H1 (cell line): ENCODE data around the gene MBTPS1. TPM values are rescaled to one million over a fixed set of nuclear protein-coding genes. Genes with fewer than 3 reads are reported as not detected.

Experiments
- SP4 ChIP-seq: IDR thresholded peaks from 2 replicates; pipeline ENCODE4 v1.6.1; 2012; ENCODE audit warnings: low read length, inconsistent platforms
- polyA plus RNA-seq, 7 experiments: library from polyadenylated mRNA; depleted of rRNA in 3 of 7; stranded (reverse) in 5 of 7; unstranded in 2 of 7; fragments of >200 nt in 5 of 7; fragments of 200-250 nt in 2 of 7; gene quantifications; 1 replicate in 5 of 7; 2 replicates in 1 of 7; 4 replicates in 1 of 7; pipeline versions ENCODE4 v1.2.1 to v1.2.3, GENCODE V29; 2011 to 2013; ENCODE audit warnings: missing spikeins in 2 of 7, mixed read lengths in 2 of 7
- total RNA-seq: library from RNA; stranded (reverse); fragmentation: NEBNext Ultra II Directional; extraction: Animal tissue kit (Norgen Biotek cat#: 25700); gene quantifications from 2 replicates; pipeline ENCODE4 v1.2.1, GENCODE V29; 2021

Gene MBTPS1
- total and polyA plus RNA-seq, 2 of the 8 experiments (the other 6 are each of a cell fraction or from before 2014, with no cell fraction given) = 30.6 to 53.3 TPM

DNA sequence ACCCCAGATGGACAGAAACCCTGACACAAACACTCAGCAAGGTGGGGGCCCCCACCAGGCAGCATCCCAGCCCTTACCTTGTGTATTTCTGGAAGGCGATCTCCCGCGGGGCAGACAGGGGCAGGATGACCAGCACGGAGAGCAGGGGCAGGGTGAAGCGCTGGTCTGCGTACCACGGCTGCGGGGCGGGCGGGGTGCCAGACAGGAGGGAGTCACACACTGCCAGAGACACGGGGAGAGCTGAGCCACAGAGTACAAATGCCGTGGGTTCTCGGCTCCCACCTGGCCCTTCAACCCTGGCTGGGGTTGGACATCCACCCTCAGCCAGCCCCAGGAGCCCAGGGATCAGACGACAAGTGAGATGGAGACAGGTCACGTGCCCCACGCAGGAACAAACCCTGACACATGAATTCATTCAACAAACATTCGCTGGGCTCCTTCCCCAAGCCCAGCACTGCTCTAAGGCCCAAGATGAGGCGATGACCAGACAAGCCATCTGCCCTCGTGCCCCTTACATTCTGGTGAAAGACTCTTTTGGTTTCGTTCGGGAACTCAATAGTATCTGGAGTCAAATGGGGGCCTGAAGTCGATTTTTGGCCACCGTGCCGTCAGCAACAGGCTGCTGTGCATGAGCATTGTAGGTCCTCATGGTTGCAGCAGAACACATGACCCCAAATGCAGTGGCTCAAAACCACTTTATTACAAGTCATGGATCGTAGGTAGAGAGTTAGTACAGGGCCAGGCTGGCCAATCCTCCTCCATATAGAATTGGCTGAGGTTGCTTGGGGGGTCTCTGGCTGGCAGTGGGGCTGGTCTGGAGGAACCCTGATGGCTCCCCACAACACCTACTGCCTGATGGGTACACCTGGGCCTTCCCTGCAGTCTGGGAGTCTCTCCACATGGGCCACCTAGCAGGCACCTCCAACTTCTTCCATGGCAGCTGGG is 83.2 kb downstream of the MBTPS1 start (continued):
- TF ChIP-seq SP4 = no peak
